Head of caudate nucleus (tissue), 42 donors: ENCODE data around the gene GRIK4.

ENCODE experiments used
- DNase-seq, 42 donors: peaks; one replicate each; pipeline versions ENCODE4 v3.0.0 to v3.0.0-alpha.2; 2020 to 2021; ENCODE audit warnings: mixed read lengths in 7 of 42
- intact Hi-C: fragments of 100-400 bp; cut with DNase I; formaldehyde crosslinking; loops from one replicate; pipeline ENCODE4 v1.15.0; 2022

GRIK4 gene, protein sequence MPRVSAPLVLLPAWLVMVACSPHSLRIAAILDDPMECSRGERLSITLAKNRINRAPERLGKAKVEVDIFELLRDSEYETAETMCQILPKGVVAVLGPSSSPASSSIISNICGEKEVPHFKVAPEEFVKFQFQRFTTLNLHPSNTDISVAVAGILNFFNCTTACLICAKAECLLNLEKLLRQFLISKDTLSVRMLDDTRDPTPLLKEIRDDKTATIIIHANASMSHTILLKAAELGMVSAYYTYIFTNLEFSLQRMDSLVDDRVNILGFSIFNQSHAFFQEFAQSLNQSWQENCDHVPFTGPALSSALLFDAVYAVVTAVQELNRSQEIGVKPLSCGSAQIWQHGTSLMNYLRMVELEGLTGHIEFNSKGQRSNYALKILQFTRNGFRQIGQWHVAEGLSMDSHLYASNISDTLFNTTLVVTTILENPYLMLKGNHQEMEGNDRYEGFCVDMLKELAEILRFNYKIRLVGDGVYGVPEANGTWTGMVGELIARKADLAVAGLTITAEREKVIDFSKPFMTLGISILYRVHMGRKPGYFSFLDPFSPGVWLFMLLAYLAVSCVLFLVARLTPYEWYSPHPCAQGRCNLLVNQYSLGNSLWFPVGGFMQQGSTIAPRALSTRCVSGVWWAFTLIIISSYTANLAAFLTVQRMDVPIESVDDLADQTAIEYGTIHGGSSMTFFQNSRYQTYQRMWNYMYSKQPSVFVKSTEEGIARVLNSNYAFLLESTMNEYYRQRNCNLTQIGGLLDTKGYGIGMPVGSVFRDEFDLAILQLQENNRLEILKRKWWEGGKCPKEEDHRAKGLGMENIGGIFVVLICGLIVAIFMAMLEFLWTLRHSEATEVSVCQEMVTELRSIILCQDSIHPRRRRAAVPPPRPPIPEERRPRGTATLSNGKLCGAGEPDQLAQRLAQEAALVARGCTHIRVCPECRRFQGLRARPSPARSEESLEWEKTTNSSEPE

DNA sequence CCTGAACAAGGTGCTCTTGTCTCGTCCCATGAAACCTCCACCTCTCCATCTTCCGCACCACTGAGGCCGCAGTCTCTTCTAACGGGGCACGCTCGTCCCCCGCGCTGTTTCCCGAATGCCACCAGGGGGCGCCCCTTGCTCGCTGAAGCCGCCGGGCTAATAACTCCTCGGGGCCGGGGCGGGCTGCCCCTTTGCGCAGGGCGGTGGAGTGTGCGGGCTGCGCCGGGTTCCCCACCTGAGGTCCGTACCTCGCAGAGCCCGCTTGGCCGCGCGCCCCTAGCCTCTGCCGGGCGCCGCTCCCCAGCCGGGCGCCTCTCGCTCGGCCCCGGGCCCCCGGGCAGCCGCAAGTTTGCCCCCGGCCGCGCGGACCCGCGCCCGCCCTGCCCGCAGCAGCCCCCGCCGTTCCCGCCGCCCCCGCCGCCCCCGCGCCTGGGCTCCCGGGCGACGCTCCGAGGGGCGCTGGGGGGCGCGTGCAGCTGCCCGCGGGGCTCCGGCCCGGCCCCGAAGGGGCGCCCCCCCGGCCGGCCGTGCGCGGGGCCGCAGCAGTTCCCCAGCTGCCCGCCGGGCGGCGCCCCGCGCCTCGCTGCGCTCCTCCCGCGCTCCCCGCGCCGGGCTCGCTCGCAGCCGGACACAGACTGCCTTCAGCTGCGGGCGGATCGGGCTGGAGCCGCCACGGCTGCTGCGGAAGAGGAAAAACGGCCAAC, at the start of gene GRIK4:
GRIK4 (plus strand) TSS at position 633 of the 704 bp plus-strand sequence. CDS start 148,571 bp downstream, outside the sequence.
- intact Hi-C loops = loop anchor here (2.0 to 5.0 kb wide), 6 partner anchors 51 to 601 kb away; partner anchors contain the start of gene ARHGEF12
- DNase-seq = peak; percentile 81 to 97 (median 92)

DNA sequence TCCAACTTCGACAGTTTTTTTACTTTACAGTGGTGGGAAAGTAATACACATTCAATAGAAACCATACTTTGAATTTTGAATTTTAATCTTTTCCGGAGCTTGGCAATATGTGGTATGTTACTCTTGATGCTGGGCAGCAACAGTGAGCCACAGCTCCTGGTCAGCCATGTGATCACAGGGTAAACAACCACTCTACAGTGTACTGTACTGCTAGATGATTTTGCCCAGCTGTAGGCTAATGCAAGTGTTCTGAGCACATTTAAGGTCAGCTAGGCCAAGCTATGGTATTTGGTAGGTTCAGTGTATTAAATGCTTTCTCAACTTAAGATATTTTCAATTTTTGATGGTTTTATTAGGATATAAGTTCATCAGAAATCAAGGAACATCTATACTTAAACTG, 48.7 kb upstream of the GRIK4 start:
- DNase-seq = no peak
- intact Hi-C loops = no loop called here

GRCh38 chr11:120465921-120466534, 45.5 kb upstream of the GRIK4 start:
- intact Hi-C loops = no loop called here
- DNase-seq = no peak

DNA sequence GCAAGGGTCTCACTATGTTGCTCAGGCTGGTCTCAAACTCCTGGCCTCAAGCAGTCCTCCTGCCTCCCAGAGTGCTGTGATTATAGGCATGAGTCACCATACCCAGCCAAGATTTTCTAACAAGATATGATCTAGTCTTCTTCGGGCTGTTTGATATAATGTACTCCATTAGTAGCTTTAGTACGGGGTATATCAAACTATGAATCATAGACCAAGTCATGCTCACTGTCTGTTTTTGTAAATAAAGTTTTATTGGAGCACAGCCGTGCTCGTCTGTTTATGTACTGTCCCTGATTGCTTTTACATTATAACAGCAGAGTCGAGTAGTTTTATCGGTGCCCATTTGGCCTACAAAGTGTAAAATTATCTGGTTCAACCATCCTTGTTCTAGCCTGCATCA, 43.9 kb upstream of the GRIK4 start:
- intact Hi-C loops = no loop called here

DNA sequence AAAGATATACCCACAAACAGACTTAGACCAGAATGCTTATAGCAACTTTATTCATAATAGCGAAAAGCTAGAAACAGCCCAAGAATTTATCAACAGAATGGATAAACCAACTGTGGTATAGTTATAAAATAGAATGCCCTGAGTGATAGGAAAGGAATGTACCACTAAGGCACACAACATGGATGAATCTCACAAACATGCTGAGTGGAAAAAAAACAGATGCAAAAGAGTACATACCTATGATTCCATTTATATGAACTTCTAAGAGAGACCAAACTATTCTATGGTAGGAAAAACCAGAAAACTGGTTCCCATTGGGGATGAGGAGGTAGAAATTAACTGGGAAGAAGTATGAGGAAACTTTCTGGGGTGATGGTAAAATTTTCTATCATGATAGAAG, 40.4 kb upstream of the GRIK4 start:
- no peak for DNase-seq
- intact Hi-C loops = no loop called here

More for the DNA sequence above, 43.9 kb upstream of the GRIK4 start:
- DNase-seq = no peak

DNA sequence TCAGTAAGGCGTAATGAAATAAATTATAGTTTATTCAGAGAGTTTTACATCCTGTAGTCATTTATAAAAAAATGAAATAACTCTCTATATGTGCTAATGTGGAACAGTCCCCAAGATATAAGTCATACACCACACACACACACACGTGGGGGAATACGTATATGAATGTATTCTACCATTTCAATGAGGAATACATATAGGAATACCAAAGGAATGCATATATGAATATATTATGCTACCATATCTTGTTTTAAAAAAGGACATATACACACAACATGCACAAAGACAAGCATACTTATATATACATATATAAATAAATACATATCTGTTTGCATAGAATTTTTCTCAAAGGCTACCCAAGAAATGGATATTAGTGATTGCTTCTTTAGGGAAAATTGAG, 39.6 kb upstream of the GRIK4 start:
- DNase-seq = no peak
- intact Hi-C loops = no loop called here

DNA sequence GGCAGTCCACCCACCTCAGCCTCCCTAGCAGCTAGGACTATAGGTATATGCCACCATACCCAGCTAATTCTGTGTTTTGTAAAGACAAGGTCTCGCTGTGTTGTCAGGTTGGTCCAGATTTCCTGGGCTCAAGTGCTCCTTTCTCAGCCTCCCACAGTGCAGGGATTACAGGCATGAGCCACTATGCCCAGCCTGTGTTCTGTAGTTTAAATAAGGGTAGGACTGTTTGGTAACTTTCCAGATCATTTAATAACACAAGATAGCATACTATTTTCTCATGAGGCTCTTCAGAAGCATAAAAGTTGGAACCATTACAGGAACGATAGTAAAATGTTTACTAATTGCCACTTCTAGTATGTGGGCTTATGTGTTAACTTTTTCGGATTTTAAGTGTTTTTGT, 38.0 kb upstream of the GRIK4 start:
- intact Hi-C loops = no loop called here

DNA sequence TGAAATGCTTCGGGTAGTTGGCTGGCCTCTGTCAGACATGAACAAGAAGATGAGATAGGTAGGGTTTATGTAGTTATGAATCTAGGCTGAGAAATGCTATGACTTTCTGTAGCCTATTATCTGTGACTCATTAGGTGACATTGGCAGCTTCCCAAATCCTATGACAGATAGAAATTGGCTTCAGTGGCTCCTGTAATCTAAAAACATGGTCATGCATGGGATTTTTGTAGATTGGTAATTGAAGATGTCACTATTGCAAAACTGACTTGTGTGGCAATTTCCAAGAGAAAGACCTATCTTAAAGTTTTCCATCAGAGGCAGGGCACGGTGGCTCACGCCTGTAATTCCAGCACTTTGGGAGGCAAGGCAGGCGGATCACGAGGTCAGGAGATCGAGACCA, 29.4 kb upstream of the GRIK4 start:
- intact Hi-C loops = no loop called here

More for the DNA sequence above, 38.0 kb upstream of the GRIK4 start:
- DNase-seq = no peak

GRCh38 chr11:120484722-120485121, 26.8 kb upstream of the GRIK4 start:
- no peak for DNase-seq
- intact Hi-C loops = no loop called here

More for the DNA sequence above, 29.4 kb upstream of the GRIK4 start:
- DNase-seq = peak in 6 of 42 donors; percentile 5 to 49 (median 18)

GRCh38 chr11:120486138-120486537, 25.4 kb upstream of the GRIK4 start:
- intact Hi-C loops = no loop called here
- no peak for DNase-seq

DNA sequence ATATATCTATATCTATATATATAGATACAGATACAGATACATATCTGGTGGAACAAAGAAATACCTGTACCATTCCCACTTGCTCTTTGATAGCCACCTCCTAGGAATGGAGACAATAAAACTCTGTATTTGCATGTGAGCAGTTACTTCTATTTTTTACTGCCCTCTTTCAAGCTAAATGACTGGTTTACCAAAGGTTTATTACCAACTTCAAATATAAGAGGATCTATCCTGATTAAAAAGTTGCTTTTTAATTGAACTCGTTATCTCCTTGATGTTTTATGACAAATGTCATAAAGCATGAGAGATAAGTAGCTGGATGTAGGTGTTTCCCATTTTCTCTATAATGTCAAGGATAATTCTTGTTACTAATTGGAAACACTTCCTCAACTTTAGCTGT, 21.7 kb upstream of the GRIK4 start:
- intact Hi-C loops = no loop called here
- DNase-seq = no peak

DNA sequence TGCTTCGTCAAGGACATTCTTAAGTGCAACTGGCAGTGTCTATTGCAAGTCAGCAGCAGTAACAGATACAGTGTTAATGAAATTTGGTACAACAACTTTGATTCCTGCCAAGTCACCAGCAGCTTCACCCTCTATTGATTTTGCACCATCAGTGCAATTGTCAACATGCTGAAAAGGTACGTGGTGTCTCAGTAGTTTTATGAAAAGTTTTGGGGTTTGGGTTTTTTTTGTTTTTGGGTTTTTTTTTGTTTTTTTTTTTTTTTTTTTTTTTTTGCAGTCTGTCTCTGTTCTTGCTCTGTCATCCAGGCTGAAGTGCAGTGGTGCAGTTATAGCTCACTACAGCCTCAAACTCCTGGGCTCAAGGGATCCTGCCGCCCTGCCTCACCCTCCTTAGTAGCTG, 19.1 kb upstream of the GRIK4 start:
- no peak for DNase-seq
- intact Hi-C loops = no loop called here

DNA sequence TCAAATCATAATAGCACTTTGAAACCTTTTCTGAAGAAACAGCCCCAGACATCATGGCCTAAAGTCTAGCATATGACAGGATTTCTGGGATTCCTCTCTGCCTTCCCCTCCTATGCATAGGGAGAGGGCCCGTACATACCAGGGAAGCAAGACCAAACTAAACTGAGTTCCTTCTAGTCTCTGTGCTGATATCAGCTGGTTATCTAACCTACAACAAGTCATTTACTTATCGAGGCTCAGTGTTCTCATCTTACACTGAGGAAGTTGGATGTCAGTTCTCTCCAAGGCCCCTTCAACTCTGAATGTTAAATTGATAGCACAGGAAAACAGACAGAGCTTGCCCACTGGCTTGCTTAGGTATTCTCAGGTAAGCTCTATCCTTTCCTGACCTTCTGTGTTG, 17.0 kb upstream of the GRIK4 start:
- intact Hi-C loops = no loop called here
- DNase-seq = no peak

GRCh38 chr11:120499088-120499487, 12.5 kb upstream of the GRIK4 start:
- intact Hi-C loops = no loop called here
- DNase-seq = no peak

GRCh38 chr11:120499859-120500258, 11.7 kb upstream of the GRIK4 start:
- intact Hi-C loops = no loop called here
- DNase-seq = no peak

DNA sequence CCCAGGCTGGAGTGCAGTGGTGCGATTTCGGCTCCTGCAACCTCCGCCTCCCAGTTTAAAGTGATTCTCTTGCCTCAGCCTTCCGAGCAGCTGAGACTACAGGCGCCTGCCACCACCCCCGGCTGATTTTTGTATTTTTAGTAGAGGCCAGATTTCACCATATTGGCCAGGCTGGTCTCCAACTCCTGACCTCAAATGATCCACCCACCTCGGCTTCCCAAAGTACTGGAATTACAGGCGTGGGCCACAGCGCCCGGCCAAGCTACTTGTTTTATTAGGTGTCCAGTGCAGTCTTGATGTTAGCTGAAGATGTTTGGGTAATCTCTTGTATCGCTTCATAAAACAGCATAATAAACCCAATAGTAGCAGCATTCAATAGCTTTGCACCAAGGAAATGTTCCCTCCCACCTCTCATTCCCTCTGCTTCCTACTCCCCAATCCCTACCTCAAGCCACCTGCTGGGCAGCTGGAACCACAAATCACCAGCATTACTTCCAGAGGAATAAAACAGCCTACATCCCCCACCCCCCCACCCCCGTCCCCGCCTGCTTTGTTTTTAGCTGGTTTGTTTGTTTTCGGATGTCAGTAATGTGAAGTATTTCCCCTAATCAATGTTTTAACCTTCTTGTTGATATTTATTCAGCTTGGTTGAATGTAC, 11.0 kb upstream of the GRIK4 start:
- no peak for DNase-seq
- intact Hi-C loops = no loop called here

- intact Hi-C loops = no loop called here
Measured at GRCh38 chr11:120501440-120501839, 10.1 kb upstream of the GRIK4 start.

DNA sequence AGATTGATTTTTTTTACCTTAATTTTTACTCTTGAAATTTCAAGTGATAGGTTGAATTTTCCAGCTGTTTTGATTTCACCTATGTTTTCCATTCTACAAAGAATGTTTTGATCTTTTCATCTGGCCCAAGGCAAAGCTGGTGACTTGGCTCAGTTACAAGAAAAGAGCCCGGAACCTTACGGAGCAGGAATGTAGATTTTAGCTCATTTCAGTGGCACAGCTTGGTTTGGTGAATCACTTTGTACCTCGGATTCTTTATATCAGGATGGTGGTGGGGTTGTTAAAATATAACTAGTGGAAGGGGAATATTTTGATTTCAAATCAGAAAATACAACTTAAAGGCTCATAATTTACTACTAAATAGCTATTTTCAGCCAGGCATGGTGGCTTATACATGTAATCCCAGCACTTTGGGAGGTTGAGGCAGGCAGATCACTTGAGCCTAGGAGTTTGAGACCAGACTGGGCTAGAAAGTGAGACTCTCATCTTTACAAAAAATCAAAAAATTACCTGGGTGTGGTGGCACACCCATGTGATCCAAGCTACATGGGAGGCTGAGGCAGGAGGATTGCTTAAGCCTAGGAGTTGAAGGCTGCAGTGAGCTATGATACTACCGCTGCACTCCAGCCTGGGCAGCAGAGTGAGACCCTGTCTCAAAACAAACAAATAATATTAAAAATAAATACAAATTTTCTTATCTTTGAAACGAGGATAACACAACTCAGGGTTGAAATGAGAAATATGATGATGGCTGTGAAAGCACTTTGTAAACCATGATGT, 9.4 kb upstream of the GRIK4 start:
- intact Hi-C loops = no loop called here
- DNase-seq = no peak

More at GRCh38 chr11:120501440-120501839, 10.1 kb upstream of the GRIK4 start:
- DNase-seq = no peak
